ENCODE measurements around the gene ZDHHC17. TPM values are rescaled to one million over a fixed set of nuclear protein-coding genes. Genes with fewer than 3 reads are reported as not detected.

ZDHHC17 gene
- total and polyA plus RNA-seq, 2 of the 13 experiments (the other 11 are each of a cell fraction or from before 2014, with no cell fraction given), result 36.7 to 38.5 TPM

DNA sequence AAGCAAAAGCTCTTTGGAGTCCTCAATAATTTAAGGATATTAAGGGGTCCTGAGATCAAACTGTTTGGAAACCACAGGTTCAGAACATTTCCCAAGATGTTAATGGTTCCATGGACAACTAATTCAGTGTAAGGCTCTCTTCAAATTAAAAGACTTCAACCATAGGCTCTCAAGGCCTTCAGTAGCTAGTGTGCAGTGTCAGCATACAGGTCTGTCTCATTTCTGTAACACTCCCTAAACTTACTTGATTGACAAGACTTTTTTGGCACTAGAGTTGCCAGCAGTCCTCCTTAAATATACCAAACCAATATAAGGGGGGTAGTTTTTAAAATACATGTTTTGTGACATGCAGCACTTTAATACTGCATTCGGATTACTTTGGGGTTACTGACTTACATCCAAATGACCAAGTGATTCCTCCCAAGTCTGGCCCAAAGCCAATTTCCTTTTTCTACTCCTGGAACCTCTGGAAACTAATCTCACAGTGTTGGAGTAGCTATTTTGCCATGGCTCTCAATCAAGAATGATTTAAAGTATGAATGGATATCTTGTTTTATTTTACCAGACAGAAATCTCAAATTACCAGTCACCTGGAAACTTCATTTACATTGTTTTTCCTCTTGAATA, 92.2 kb downstream of the ZDHHC17 start (continued):
- TF ChIP-seq, protein P1, sequence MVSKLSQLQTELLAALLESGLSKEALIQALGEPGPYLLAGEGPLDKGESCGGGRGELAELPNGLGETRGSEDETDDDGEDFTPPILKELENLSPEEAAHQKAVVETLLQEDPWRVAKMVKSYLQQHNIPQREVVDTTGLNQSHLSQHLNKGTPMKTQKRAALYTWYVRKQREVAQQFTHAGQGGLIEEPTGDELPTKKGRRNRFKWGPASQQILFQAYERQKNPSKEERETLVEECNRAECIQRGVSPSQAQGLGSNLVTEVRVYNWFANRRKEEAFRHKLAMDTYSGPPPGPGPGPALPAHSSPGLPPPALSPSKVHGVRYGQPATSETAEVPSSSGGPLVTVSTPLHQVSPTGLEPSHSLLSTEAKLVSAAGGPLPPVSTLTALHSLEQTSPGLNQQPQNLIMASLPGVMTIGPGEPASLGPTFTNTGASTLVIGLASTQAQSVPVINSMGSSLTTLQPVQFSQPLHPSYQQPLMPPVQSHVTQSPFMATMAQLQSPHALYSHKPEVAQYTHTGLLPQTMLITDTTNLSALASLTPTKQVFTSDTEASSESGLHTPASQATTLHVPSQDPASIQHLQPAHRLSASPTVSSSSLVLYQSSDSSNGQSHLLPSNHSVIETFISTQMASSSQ (IDR thresholded peaks at IDR 0.05; ENCODE audit: low read depth), result no peak
- TF ChIP-seq, protein P1 (CRISPR knock-in tag; IDR thresholded peaks at IDR 0.05; ENCODE audit: borderline replicate concordance), result no peak
- TF ChIP-seq SRSF1 (optimal IDR thresholded peaks at IDR 0.05; ENCODE audit: low read depth, low read length) (no peak), BRCA1 (CRISPR knock-in tag; IDR thresholded peaks at IDR 0.05) (no peak), SOX6 (IDR thresholded peaks at IDR 0.05) (no peak), SOX6 (CRISPR knock-in tag; IDR thresholded peaks at IDR 0.05) (no peak), ZNF724P (CRISPR knock-in tag; IDR thresholded peaks at IDR 0.05; ENCODE audit: borderline replicate concordance) (no peak), KDM3A (CRISPR knock-in tag; IDR thresholded peaks at IDR 0.05; ENCODE audit: low read depth) (no peak)
- TF ChIP-seq, protein P2, sequence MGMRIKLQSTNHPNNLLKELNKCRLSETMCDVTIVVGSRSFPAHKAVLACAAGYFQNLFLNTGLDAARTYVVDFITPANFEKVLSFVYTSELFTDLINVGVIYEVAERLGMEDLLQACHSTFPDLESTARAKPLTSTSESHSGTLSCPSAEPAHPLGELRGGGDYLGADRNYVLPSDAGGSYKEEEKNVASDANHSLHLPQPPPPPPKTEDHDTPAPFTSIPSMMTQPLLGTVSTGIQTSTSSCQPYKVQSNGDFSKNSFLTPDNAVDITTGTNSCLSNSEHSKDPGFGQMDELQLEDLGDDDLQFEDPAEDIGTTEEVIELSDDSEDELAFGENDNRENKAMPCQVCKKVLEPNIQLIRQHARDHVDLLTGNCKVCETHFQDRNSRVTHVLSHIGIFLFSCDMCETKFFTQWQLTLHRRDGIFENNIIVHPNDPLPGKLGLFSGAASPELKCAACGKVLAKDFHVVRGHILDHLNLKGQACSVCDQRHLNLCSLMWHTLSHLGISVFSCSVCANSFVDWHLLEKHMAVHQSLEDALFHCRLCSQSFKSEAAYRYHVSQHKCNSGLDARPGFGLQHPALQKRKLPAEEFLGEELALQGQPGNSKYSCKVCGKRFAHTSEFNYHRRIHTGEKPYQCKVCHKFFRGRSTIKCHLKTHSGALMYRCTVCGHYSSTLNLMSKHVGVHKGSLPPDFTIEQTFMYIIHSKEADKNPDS (CRISPR knock-in tag; IDR thresholded peaks at IDR 0.05), result no peak

All from HepG2 (cell line).